MM.1S (cell line): Measurements from ENCODE around the gene PNMA8C.

Source experiments
- EZH2 ChIP-seq: fragments of 300-600 bp; sonication (generic); optimal IDR thresholded peaks from 2 replicates; pipeline ENCODE3; 2017; ENCODE audit warnings: low read depth, mild to moderate bottlenecking, antibody characterized with exemption, low read length, mixed read lengths
- TF ChIP-seq, protein P1 (sequence below): fragments of 300-600 bp; sonication (generic); IDR thresholded peaks from 2 replicates; pipeline ENCODE4 v1.5.1; 2016; ENCODE audit warnings: antibody characterized with exemption, low read length, mixed read lengths

DNA sequence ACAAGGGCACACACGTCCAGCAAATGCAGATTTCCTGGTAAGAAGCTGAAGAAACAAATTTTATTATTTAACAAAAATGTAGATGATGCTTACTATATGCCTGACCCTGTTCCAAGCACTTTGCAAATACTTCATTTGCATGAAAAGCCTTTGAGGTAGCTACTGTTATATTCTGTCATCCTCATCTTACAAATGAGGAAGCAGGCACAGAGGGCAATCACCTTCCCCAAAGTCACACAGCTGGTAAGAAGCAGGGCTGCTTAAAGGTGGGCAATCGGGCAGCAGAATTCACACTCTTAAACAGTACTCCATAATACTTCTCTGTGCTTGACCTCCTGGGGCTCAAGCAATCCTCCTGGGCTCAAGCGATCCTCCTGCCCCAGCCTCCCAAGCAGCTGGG, 18.3 kb upstream of the PNMA8C start:
- TF ChIP-seq, protein P1, sequence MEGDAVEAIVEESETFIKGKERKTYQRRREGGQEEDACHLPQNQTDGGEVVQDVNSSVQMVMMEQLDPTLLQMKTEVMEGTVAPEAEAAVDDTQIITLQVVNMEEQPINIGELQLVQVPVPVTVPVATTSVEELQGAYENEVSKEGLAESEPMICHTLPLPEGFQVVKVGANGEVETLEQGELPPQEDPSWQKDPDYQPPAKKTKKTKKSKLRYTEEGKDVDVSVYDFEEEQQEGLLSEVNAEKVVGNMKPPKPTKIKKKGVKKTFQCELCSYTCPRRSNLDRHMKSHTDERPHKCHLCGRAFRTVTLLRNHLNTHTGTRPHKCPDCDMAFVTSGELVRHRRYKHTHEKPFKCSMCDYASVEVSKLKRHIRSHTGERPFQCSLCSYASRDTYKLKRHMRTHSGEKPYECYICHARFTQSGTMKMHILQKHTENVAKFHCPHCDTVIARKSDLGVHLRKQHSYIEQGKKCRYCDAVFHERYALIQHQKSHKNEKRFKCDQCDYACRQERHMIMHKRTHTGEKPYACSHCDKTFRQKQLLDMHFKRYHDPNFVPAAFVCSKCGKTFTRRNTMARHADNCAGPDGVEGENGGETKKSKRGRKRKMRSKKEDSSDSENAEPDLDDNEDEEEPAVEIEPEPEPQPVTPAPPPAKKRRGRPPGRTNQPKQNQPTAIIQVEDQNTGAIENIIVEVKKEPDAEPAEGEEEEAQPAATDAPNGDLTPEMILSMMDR = no peak
- TF ChIP-seq EZH2 = no peak
